GM18861 (cell line): ENCODE data around the gene TCFL5.
"Not testable (repeated sequence)": the region's sequence is repeated elsewhere in the genome, so short reads cannot be mapped to it uniquely, and the experiment has no call there.

Experiments
- ATAC-seq: cut with Tn5 transposase; IDR thresholded peaks from one replicate; pipeline ENCODE4 v1.9.1; 2021; ENCODE audit not compliant: unreplicated experiment

Gene TCFL5

DNA sequence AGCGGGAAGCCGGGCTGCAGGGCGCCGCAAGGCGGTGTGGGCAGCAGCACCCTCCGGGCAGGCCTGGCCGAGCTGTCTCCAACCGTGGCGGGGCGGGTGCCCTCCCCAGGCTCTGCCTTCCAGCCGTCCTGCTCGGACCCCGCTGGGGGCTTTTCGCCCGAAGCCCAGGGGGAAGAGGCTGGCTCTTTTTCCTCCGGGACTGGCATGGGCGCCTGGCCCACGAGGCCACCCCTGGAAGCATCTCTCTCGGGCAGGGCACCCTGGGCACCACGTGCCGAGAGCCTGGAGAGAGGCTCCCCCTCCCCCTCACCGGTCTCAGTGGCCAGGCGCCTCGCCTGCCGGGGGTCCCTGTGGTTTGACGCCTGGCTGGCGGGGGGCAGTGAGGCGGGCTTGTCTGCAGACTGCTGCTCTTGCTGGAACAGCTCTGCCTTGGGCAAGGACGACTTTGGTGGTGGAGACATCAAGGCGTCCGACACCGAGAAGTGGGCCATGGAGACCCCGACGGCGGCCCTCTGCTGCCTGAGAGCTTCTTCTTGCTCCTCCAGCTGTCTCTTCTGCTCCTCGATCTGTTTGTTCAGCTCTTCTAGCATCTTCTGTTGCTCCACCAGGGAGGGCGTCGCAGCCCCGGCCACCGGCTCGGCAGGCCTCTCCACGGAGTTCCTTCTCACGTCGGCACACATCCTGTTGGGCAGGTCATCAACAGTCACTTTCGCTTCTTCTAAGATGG is 19.5 kb upstream of the TCFL5 start:
- no peak for ATAC-seq

- ATAC-seq, result no peak
Observed at GRCh38 chr20:62880147-62880934, 18.7 kb upstream of the TCFL5 start.

GRCh38 chr20:62879275-62880146 is 17.9 kb upstream of the TCFL5 start:
- ATAC-seq, result no peak

DNA sequence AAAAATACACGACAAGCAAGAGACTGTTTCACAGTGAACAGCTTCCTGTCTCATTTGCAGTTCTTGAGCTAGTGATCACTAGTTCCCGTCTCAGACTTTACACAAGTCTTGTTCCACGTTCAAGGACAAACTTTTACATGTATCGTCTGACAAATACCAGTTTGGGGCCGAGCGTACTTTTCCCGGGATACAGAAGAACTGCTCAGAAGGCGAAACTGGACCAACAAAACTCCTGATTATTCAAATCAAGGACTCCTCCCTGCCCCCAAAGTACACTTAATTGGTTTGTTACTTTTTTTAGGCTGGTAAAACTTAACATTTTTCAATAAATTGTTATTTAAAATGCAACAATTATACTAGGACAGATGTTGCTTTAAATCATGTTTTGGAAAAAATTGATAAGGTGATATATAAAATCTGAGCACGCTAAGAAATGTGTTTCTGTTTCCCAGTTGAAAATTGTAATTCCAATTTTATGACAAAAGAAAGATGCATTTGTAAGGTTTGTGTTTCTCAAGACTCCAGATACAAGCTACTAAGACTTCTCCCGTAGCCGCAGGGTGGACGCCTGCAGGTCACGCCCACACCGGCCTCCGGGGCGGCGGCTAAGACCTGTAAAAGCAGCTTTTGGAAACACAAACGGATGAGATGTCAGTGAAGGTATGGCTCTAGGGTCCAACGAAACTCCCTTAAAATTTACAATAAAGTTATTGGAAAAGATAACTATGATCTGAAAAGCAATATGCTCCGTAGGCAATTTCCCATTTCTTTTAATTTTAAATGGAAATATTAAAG is 16.8 kb upstream of the TCFL5 start:
- no peak for ATAC-seq

DNA sequence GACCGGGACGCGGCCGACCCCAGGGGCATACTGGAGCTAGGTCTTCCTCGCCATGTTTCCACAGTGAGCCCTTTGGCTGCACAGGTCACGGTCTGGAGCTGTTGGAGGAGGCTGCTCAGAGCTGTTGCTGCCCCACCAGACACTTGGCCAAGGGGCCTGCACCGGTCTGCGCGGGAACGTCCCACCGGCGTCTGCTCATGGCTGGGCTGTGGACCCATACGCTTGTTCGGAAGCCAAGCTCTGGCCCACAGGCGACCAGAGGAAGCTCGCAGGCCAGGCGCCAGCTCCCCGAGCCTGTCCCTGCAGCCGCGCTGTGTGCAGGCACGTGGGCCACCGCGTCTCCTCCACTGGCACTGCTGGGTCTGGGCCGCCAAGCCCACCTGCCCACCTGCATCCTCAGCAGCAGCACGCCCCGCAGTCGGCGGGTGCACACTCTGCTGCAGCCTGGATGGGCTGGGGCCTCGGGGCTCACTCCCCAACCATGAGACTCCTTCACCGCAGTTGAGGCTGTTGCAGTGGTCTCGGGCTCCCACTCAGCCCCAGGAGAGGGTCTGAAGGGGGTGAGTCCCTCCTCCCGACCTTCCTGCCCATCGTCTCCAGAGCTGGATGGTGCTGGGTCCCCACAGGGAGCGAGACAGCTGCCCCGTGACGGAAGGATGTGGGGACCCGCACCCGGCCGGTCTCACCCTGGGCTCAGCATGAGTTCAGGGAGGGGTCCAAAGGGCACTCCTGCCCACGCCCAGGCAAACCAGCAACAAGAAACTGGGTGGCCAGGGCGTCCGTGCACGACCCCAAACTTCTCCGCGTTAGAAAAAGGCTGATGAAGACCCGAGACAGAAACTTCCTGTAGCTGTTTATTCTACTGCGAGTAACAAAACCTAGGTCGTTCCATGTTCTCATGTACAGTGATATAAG is 15.5 kb upstream of the TCFL5 start:
- ATAC-seq, result no peak

DNA sequence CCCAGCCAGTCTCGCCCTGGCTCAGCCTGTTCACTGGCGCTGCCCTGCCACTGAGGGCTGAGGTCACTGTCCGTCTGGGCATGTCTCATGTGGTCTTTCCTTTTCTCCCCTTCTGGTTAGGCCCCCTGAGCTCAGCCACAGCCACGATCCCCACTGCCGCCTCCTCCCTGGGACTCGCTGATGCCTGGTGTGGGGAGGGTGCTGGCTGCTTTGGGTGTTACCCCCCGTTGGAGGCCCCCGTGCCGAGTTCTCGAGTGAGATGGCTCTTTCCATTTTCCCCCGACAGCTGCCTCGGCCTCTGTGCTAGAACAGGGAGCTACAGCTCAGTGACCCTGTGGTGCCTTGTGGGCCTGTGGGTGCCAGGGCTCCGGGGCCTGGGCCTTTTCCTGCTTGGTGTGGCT is 14.9 kb upstream of the TCFL5 start:
- ATAC-seq, result no peak

DNA sequence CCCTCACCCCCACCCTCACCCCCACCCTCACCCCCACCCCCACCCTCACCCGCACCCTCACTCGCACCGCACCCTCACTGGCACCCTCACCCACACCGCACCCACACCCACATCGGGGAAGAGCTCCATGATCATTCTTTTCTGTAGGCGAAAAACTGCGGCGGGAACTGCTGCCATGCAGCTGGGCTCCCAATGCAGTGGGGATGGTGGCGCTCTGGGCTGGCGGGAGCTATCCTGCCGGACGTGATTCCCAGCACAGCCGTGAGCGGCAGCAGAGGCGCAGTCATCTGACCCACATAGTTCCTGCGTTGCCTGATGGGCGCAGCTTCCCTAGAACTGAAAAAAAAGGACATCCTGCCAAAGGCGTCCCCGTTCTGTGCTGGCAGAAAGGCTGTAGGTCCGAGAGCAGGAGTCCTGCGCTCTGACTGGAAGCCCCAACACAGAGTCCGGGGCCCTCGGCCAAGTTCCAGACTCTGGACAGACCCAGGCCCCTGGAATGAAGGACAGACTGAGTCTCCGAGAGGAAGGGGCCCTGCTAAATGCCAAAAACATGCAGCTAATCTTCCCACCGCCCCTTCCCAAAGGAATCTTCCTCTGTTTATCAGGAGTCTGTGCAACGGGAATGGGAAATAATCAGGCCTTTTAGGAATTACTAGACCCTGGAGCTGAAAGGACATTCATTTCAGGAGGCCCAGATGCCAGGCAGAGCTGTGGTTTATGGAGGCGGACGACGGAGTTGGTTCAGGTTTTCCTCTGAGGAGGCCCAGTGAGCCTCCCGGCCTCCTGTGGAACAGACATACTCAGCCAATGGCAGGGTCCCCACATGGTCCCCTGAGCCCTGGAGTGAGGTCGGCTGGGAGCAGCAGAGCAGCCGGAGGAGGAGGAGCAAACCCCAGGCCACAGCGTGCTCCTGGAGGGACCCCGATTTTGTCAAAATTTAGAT is 14.1 kb upstream of the TCFL5 start:
- no peak for ATAC-seq

- ATAC-seq, result no peak
Observed at GRCh38 chr20:62874964-62875344, 13.3 kb upstream of the TCFL5 start.

DNA sequence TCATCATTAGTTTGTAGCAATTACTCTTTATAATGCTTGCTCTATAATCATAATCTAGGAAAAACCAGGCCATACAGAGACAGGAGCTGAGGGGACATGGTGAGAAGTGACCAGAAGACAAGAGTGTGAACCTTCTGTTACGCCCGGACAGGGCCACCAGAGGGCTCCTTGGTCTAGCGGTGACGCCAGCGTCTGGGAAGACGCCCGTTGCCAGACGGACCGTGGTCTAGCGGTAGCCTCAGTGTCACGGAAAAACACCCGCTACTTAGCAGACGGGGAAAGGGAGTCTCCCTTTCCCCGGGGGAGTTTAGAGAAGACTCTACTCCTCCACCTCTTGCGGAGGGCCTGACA is 12.0 kb upstream of the TCFL5 start:
- ATAC-seq, result not testable (repeated sequence)

GRCh38 chr20:62873280-62873679 is 11.7 kb upstream of the TCFL5 start:
- no peak for ATAC-seq

DNA sequence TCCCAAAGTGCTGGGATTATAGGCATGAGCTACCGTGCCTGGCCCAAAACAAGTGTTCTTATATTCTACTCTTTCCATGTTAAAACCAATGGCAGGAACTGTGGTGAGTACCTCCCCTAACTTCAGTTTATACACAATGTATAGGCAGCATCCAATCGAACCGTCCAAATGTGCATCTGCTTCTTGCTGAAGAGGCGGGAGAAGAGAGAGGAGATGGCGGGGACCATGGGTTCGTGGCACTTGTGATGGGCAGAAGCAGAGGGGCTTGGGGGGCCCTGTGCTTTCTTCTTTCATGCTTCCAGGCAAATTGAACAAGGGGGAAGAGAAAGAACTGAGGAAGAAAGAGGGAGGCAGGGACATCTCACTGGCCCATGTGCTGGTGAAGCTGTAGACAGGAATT is 11.2 kb upstream of the TCFL5 start:
- no peak for ATAC-seq

DNA sequence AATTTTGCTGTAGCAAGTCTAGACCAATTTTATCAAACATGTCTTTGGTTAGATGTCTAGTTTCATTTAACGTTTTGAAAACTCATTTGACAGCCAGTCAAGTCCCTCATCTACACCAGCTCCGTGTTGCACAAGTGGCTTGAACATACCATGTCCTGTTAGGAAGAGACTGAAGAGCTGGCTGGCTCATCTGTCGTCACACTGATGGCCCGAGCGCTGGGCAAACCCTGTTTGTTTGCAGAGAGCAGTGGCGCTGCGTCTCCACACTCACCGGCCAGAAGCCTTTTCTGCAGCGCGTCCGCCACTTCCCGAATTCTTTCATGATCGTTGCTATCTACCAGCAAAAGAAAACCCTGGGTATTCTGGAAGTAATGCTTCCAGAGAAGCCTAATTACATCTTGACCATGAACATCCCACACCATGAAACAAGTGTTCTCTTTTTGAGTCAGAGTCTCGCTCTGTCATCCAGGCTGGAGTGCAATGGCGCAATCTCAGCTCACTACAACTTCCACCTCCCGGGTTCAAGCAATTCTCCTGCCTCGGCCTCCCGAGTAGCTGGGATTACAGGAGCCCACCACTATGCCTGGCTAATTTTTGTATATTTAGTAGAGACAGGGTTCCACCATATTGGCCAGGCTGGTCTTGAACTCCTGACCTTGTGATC is 10.7 kb upstream of the TCFL5 start:
- ATAC-seq, result no peak

DNA sequence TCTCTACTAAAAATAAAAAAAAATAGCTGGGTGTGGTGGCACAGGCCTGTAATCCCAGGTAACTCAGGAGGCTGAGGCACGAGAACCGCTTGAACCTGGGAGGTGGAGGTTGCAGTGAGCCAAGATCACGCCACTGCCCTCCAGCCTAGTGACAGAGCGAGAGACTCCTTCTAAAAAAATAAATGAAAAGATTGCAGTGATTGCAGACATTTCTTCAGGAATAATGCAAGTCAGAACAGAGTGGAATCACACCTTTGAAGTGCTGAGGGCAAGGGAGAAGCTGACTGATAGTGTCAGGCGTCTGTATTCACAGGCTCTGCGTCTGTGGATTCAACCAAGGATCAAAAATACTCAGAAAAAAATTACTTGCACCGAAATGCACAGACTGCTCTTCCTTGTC is 2.6 kb upstream of the TCFL5 start:
- ATAC-seq, result no peak

- ATAC-seq, result peak; percentile 30
Observed at GRCh38 chr20:62860924-62861691, 514 bp downstream of the TCFL5 start.

- no peak for ATAC-seq
Observed at GRCh38 chr20:62860391-62860923, 1.2 kb downstream of the TCFL5 start.

GRCh38 chr20:62859721-62860120 is 1.9 kb downstream of the TCFL5 start:
- no peak for ATAC-seq
